HG02973 (cell line): ENCODE measurements around the gene WDR70.
"Not testable (repeated sequence)": the region's sequence is repeated elsewhere in the genome, so short reads cannot be mapped to it uniquely, and the experiment has no call there.

Source experiments
- ATAC-seq: cut with Tn5 transposase; IDR thresholded peaks from one replicate; pipeline ENCODE4 v1.9.1; 2021; ENCODE audit warnings: moderate library complexity; ENCODE audit not compliant: unreplicated experiment

WDR70 gene

DNA sequence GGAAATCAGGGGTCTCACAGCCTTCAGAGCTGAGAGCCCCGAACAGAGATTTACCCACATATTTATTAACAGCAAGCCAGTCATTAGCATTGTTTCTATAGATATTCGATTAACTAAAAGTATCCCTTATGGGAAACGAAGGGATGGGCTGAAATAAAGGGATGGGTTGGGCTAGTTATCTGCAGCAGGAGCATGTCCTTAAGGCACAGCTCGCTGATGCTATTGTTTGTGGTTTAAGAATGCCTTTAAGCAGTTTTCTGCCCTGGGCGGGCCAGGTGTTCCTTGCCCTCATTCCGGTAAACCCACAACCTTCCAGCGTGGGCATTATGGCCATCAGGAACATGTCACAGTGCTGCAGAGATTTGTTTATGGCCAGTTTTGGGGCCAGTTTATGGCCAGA, 74.1 kb downstream of the WDR70 start:
- not testable (repeated sequence) for ATAC-seq

DNA sequence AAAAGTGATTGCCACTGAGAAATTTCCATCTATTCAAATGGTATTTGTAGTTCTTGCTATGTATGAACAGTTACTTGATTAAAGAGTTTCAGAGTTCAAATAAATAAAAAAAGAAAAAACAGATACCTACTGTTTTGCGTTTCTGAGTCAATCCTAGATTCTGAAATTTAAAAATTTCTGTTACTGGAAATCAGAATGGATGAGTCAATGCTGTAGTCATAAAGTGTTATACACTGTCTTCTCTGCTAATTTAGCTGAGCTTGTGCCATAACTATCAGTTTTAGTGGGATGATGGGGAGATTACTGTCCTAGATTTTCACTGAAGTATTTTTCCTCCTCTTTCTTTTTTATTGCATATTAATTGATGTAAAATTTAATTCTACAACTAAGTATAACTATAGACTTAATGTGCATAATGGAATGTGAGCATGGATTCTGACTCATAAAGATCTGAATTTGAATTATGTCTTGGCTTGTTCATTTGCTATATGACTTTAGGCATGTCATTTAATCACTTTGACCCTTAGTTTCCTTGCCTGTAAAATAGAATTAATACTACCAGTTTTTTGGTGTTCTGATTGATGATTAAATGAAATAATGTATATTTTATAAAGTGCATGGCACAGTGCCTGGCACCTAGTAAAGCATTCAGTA, 75.4 kb downstream of the WDR70 start:
- not testable (repeated sequence) for ATAC-seq

DNA sequence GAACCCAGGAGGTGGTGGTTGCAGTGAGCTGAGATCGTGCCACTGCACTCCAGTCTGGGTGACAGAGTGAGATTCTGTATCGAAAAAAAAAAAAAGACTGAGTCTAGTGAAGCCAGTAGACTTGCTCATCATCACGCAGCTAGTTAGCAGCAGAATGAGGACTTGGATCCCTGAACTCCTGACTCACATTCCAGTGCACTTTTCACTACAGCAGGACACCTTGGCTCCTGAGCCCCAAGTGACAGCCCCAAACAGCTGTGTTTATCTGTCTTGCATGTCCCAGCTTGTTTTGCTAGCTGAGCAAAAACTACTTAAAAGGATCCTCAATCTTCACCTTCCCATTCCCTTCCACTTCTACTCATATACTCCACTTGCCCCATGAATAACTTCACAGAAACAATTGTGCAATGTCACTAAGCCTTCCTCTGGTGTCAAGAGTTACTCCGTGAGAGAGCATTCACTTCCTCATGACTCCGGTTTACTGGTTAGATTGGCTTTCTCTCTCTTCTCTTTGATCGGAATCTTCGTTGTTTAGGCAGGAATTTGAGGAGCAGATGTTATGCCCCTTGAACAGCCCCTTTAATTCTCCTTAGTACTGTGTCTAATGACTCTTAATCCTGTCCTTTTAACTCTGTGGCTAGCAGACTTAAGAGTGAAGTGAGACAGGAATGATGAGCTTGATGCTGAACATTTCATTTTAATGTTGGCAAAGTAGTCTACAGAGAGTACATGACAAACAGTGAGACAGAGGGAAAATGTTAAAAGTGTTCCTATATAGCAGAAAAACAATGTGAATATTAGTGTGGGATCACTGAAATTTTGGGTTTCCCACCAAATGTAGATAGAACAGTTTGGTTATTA, 84.3 kb downstream of the WDR70 start:
- not testable (repeated sequence) for ATAC-seq

DNA sequence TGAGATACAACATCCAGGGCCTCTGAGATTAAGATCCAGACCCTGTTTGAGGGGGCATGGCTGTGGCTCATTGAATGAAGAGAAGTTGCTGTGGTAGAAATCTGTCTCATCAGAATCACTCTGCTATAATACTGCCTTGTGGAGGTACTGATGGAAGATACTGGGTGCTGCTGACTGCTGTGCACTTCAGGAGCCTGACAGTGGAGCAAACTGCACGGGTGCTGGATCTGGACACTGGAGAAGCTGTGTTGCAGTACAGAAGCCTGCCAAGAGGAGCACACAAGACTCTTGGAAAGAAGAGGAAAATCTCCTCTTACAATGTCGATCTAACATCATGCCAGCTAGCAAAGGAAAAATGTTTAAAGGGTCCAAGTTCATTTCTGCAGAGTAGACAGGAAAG, 85.5 kb downstream of the WDR70 start:
- not testable (repeated sequence) for ATAC-seq

DNA sequence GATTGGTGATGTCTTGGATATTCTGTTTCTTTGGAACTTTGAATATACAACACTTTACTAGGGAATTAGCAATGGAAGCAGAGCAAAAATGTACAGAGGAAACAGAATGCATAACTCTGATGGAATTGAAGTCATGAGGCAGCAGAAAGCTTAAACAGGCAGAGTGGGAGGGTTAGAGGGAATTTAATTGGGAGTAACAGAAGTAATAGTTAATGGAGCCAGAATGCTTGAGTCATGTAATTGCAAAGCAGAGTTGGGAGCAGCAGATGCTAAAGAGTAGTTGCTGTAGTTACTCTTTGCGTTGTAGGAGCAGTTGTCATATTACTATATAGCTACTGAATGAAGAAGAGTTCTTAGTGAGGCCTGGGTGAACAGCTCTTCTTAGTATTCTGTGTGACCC, 90.3 kb downstream of the WDR70 start:
- not testable (repeated sequence) for ATAC-seq

DNA sequence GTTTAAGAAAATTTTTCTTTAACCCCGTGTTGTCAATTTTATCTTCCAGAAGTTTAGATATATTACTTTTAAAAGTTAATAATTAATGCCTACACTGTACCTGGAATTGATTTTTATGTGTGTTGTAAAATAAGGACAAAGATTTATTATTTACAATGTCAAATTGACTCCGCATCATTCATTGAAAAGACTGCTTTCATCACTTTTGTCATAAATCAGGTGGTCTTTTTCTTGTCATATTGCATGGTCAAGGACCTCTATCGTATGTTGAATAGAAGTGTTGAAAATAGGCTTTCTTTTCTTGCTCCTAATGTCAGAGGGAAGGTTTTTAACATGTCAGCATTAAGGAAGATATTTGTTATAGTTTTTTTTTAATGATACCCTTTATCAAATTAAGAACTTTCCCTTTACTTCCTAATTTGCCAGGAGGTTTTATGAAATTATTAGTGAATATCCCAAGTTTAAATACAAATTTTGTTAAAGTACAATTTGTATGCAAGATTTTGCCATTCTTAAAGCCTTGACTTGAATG, 92.6 kb downstream of the WDR70 start:
- ATAC-seq = no peak

DNA sequence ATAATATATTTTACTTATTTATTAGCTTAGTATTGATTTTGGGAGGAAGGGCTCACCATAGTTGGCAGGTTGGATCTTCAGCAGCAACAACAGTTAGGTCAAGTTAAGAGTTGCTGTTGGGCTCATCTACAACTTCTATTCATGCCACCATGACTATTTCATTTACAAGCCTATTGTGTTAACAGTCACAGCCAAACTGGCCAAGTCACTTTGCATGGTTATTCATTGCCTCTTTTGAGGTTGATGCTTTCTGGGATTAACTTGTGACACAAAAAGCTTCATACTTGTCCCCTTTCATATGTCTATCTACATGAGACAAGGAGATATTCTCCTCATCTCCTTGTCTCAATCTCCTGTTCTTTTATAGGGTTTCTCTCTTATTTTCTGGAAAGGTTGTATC, 98.3 kb downstream of the WDR70 start:
- ATAC-seq = no peak

DNA sequence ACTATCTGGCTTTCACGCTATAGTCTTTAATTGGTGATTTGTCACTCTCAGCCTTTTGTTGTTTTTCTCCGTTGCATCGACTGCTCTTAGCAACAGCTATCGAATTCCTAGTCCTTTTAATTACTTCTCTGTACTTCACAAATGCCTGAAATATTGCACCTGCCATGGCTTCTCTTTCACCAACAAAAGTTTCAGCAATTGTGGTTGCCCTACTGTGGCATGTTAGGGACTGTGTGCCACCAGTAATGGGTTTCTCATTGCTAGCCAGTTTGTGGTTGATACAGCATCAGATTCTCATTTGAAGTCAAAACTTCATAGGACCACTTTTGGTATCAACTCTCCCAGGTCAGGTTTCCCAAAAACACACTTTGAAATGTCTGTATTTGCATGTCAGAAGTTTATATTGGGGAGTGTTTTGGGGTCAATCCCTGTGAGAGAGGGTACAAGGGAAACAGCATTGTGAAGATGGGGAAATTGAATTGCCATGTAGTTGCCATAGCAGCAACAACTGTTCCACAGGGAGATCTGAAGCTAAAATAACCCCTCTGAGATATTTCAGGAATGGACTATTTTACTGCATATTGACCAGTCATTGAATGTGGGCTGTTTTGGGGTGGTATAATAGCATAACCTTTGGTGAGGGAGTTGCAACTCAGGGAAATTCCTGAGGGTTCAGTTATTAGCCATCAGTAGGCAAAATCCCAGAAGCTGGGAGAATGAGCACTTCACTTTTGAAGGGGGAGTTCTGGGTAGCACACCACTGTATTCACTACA, 99.2 kb downstream of the WDR70 start:
- ATAC-seq = no peak

DNA sequence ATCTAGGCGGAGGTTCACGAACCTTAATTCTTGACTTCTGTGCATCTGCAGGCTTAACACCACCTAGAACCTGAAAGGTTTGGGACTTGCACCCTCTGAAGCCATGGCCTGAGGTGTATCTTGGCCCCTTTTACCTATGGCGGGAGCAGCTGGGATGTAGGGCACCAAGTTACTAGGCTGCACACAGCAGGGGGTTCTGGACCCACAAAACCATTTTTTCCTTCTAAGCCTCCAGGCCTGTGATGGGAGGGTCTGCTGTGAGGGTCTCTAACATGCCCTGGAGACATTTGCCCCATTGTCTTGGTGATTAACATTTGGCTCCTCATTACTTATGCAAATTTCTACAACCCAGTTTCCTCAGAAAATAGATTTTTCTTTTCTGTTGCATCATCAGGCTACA, 102.3 kb downstream of the WDR70 start:
- ATAC-seq = not testable (repeated sequence)

DNA sequence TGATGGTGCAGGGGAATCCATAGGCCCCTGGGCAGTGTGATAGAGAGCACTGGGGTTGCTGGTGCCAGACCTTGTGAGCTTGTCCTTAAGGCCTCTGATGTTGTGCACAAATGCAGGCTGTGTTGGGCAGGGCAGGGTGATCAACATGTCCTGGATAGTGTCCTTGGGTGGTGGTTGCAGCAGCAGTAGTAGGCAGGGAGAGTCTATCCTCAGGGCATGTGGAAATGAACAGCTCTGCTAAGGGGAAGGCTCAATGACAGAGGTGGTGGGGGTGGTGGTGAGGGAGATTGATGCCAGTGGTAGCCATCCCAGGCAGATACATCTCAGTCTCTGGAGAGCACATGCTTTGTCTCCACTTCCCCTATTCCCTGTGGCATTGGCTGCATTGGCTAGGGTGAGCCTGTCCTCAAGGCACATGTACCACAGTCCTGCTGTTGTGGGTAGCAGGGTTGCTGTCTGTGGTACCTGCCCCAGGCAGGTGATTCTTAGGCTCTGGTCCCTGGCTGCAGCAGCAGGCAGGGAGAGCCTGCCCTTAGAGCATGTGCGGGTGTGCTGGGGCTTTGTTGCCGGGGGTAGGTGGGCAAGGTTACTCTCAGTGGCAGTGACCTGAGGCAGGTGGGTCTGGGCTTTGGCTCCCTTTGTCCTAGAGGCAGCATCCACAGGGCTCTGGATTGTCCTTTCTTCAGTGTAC, 111.1 kb downstream of the WDR70 start:
- no peak for ATAC-seq

DNA sequence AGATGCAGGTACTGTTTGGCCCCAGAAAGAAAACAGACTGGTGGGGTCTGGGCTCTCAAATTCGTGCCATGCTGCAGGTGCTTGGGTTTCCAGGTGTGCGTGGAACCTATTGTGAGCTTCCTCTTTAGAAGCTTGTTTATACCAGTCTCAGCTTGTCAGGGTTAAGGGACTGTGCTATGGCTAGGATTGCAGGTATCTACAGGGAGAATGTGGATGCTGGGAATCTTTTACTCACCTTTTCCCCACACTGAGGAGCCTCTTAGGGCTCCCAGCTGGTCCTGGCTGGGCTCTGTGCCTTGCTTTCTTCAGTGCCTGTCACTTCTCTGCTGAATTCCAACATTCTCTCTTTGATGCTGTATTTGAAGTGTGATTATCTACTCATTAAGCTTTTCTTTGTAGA, 111.8 kb downstream of the WDR70 start:
- no peak for ATAC-seq

DNA sequence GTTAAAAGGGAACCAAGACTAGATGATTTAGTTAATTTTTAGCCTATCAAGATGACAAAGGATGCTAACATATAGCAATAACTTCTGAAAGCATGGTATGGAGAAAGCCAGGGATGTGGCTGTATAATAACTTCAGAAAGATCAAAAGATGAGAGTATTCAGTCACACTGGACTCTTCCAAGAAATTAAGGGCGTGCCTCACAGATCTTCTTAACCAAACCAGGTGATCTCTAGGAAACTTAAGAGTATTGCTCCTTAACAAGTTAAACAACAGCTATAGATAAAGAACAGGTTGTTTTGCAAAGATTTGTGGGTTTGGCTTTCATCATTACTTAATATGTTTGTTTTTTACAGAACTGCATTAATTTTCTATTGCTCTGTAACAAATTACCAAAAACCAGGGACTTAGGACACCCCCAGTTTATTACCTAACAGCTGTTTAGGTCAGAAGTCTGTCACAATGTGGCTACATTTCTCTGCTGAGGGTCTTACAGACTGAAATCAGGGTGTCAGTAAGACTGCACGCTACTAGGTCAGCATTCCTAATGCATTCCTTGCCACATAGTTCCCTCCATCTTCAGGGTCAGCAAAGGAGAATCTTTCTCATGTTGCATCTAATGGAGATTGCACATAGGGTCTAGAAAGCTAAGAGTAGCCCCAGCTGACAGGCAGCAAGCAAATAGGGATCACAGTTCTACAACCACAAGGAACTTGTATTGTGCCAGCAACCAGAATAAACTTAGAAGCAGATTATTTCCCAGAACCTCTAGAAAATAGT, 113.8 kb downstream of the WDR70 start:
- no peak for ATAC-seq

DNA sequence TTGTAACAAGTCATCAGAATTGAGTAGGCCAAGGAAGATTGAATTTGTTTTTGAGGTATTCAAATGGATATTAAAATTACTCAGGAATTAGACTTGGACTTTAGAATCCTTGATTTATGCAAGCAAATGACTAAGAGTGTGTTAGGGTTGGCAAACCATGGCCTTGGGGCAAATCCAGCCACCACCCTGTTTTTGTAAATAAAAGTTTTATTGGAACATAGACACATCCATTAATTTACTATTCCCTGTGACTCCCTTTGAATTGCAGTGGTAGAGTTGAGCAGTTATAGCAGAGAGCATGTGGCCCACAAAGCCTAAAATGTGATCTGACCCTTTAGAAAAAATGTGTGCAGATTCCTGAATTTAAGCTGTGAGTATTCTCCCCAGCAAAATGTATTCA, 115.6 kb downstream of the WDR70 start:
- ATAC-seq = no peak

DNA sequence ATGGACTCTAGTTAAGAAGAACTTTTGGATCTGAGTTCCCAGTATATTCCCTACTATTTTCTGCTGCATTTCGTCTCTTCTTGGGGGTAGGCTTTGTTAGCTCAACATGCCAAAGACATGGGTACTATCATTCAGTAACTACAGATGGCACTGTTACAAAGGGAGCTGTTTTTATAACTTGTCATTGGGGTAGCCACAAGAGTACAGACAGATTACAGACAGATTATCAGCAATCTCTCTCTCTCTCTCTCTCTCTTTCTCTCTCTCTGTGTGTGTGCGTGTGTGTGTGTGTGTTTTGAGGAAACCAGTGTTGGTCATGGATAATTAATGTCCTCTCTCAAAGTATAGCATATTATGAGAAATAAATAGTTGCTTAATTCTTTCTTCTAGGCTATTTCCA, 116.1 kb downstream of the WDR70 start:
- ATAC-seq = no peak

DNA sequence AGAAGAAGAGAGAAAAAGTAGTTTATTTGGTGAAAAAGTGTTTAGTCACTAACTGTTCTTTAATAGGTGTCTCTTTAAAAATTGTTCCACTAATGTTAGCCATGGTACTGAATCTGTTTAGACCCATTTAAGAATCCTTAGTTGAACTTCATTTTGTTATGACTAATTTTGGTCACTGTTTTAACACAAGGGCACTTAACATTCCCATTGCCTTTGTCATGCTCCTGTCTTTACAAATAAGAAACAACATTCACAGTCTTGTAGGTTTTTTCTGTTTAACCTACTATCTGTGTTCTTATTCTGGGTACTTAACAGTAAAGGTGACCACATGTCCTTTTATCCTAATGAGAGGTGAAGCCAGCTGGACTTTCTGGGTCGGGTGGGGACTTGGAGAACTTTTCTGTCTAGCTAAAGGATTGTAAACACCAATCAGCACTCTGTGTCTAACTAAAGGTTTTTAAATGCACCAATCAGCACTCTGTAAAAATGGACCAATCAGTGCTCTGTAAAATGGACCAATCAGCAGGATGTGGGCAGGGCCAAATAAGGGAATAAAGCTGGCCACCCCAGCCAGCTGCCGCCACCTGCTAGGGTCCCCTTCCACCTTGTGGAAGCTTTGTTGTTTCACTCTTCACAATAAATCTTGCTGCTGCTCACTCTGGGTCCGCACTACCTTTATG, 116.7 kb downstream of the WDR70 start:
- no peak for ATAC-seq

DNA sequence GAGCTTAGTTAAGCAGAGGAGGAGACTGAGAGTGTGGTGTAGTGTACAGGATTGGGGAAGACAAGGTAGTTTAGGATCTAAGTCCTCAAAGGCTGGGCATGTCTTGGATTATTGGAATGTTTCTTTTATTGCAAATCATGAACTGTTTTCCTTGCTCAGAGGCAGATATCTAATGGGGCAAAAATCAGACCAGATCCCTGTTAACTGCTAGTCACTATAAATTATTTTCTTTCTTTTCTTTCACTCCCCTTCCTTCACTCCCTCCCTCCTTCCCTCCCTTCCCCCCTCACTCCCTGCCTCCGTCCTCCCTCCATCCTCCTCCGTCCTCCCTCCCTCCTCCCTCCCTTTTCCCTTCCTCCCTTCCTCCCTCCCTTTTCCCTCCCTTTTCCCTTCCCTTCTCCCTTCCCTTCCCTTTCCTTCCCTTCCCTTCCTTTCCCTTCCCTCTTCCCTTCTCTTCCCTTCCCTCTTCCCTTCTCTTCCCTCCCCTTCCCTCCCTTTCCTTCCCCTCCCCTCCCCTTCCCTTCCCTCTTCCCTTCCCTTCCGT, 117.9 kb downstream of the WDR70 start:
- ATAC-seq = no peak

DNA sequence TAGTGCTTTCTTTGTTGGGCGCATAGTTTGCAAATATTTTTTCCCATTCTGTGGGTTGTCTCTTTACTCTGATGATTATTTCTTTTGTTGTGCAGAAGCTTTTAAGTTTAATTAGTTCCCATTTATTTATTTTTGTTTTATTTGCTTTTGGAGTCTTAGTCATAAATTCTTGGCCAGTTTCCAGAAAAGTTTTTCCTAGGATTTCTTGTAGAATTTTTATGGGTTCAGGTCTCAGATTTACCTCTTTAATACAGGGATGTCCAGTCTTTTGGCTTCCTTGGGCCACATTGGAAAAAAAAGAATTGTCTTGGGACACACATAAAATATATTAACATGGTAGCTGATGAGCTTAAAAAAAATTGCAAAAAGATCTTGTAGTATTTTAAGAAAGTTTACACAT, 122.0 kb downstream of the WDR70 start:
- no peak for ATAC-seq

DNA sequence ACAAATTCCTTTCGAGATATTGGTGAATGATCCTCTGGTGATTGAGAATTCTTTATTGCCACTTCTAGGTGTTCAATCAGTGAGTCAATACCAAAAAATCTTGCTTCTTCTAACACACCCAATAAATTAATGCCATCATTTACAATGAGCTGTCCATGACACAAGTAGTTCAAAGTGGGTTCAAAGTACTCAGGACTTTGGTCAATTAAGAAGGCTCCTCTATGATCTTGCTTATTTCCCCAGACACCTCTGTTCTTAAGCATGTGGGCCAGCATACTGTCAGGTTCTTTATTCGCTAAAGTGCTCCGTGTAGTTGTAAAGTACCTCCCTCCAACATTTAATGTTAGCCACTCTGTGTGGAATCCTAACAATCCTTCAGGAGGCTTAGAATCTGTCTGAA, 127.1 kb downstream of the WDR70 start:
- no peak for ATAC-seq

DNA sequence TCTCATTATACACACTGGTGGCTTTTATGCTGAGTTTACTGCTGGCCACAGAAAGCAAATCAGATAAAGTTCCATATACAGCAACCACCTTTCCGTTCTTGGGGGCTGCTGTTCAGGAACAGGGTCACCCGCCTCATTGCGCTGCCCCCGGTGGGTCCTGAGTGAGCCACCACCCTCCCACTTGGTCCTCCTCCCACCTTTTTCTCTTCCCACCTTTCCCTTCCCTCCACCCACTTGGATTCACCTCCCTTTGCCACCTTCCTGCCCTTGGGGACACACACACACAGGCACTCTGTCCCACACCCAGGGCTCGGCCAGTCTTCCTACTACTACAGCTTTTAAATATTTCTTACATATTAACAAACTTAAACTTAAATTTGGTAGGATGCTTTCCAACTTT, 127.6 kb downstream of the WDR70 start:
- no peak for ATAC-seq
